Endothelial cell (in vitro differentiated cells): ENCODE results near the gene SPDEF. TPM values are rescaled to one million over a fixed set of nuclear protein-coding genes. Genes with fewer than 3 reads are reported as not detected.

ENCODE experiments used
- DNase-seq: peaks from one replicate; pipeline ENCODE4 v3.0.0; 2021; ENCODE audit warnings: low spot score
- H3K27ac Mint-ChIP-seq: one replicate; pipeline ENCODE4 v1.8.0; 2021; ENCODE audit warnings: mixed read lengths, inconsistent platforms; ENCODE audit not compliant: unreplicated experiment
- H3K27me3 Mint-ChIP-seq: one replicate; pipeline ENCODE4 v1.8.0; 2021; ENCODE audit warnings: mild to moderate bottlenecking, moderate library complexity, mixed read lengths, inconsistent platforms; ENCODE audit not compliant: unreplicated experiment
- H3K36me3 Mint-ChIP-seq: one replicate; pipeline ENCODE4 v1.8.0; 2021; ENCODE audit warnings: mild to moderate bottlenecking, low read depth, mixed read lengths, inconsistent platforms; ENCODE audit not compliant: unreplicated experiment
- H3K4me1 Mint-ChIP-seq: one replicate; pipeline ENCODE4 v1.8.0; 2021; ENCODE audit warnings: mild to moderate bottlenecking, mixed read lengths, inconsistent platforms; ENCODE audit not compliant: unreplicated experiment
- H3K4me3 Mint-ChIP-seq: one replicate; pipeline ENCODE4 v1.8.0; 2021; ENCODE audit warnings: mild to moderate bottlenecking, mixed read lengths, inconsistent platforms; ENCODE audit not compliant: unreplicated experiment
- H3K9me3 Mint-ChIP-seq: one replicate; pipeline ENCODE4 v1.8.0; 2021; ENCODE audit warnings: mixed read lengths, inconsistent platforms; ENCODE audit not compliant: unreplicated experiment
- CTCF ChIP-seq: fragments of 200-600 bp; sonication (generic); IDR thresholded peaks from one replicate; pipeline ENCODE4 v1.5.0; 2021; ENCODE audit warnings: antibody characterized with exemption; ENCODE audit not compliant: unreplicated experiment
- total RNA-seq: library from RNA; stranded (reverse); fragmentation: NEBNext Ultra II Directional; extraction: Animal tissue kit (Norgen Biotek cat#: 25700); gene quantifications from one replicate; pipeline ENCODE4 v1.2.1, GENCODE V29; 2021; ENCODE audit not compliant: unreplicated experiment

Gene SPDEF
- total RNA-seq, 1 donor from 2014 or later, result not detected

- Mint-ChIP-seq H3K4me1 (no peaks in the 10 kb centered on the region), H3K4me3 (no peak overlapping the region), H3K27me3 (peaks cover 5% of the 10 kb centered on the region), H3K9me3 (no peaks in the 10 kb centered on the region), H3K27ac (peak overlapping the region; percentile 5), H3K36me3 (no peaks in the 10 kb centered on the region)
- no peak for DNase-seq
- no peak for TF ChIP-seq CTCF
Measured at GRCh38 chr6:34536251-34536958, 19.7 kb downstream of the SPDEF start.

- Mint-ChIP-seq H3K36me3 (no peaks in the 10 kb centered on the region), H3K9me3 (no peaks in the 10 kb centered on the region), H3K4me3 (no peak overlapping the region), H3K27me3 (peaks cover 5% of the 10 kb centered on the region), H3K4me1 (no peaks in the 10 kb centered on the region), H3K27ac (no peak overlapping the region)
- no peak for DNase-seq
- TF ChIP-seq CTCF, result no peak
Measured at GRCh38 chr6:34535646-34536045, 20.5 kb downstream of the SPDEF start.

GRCh38 chr6:34535199-34535598 is 20.9 kb downstream of the SPDEF start:
- Mint-ChIP-seq H3K36me3 (no peaks in the 10 kb centered on the region), H3K4me1 (no peaks in the 10 kb centered on the region), H3K4me3 (no peak overlapping the region), H3K27me3 (peaks cover 5% of the 10 kb centered on the region), H3K9me3 (no peaks in the 10 kb centered on the region), H3K27ac (no peak overlapping the region)
- DNase-seq, result no peak
- no peak for TF ChIP-seq CTCF

GRCh38 chr6:34534656-34535055 is 21.5 kb downstream of the SPDEF start:
- Mint-ChIP-seq H3K36me3 (no peaks in the 10 kb centered on the region), H3K4me3 (no peak overlapping the region), H3K27ac (no peak overlapping the region), H3K27me3 (peaks cover 5% of the 10 kb centered on the region), H3K4me1 (no peaks in the 10 kb centered on the region), H3K9me3 (no peaks in the 10 kb centered on the region)
- no peak for TF ChIP-seq CTCF
- no peak for DNase-seq

GRCh38 chr6:34534146-34534545 is 22.0 kb downstream of the SPDEF start:
- no peak for DNase-seq
- H3K27me3 Mint-ChIP-seq, result peaks cover 5% of the 10 kb centered on the region
- H3K9me3 Mint-ChIP-seq, result no peaks in the 10 kb centered on the region
- no peak overlapping the region for H3K4me3 Mint-ChIP-seq
- H3K27ac Mint-ChIP-seq, result no peak overlapping the region
- H3K4me1 Mint-ChIP-seq, result no peaks in the 10 kb centered on the region
- no peaks in the 10 kb centered on the region for H3K36me3 Mint-ChIP-seq
- no peak for TF ChIP-seq CTCF
